ENCODE data around the gene ATXN7L1.

The ATXN7L1 gene

DNA sequence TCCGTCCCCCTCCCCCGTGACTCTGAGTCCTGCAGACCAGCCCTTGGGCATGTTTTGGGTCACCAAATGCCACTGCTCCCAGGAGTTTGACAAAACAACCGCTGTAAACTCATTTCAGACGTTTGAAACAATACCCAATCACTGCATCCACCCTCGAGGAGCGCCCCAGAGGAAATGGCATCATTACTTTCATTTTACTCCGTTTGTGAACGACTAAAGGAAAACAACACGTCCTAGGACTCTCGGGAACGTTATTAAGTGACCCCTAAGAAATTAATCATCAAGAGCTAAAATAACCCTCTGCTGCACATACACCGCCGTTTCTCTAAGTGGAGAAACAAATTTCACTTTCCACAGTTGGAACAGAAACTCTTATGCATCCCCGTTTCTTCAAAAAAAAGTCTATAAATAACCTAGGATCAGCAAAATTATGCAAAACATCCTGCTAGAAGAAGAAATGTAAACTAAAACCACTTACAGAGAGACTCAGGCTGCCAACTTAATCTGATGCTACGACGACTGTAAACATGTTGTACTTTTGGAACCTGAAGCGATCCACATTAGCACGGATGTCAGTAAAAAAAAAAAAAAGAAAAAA lies 185.2 kb downstream of the ATXN7L1 start:
- Histone ChIP-seq H3K27me3 (no peaks in the 10 kb centered on the region), H3K9me3 (no peaks in the 10 kb centered on the region), H3K36me3 (no peaks in the 10 kb centered on the region), H3K4me1 (ENCODE audit: control insufficient read depth in 1 of 2, insufficient read depth in 1 of 2, low read depth in 1 of 2, low read length in 1 of 2) (peaks cover 11 to 17% of the 10 kb centered on the region in 2 experiments), H3K27ac (peak overlapping the region; percentile 73), H3K4me3 (ENCODE audit: low read depth in 1 of 2, low read length in 1 of 2) (peak overlapping the region; percentile 58 to 86)
- TF ChIP-seq, protein P1, sequence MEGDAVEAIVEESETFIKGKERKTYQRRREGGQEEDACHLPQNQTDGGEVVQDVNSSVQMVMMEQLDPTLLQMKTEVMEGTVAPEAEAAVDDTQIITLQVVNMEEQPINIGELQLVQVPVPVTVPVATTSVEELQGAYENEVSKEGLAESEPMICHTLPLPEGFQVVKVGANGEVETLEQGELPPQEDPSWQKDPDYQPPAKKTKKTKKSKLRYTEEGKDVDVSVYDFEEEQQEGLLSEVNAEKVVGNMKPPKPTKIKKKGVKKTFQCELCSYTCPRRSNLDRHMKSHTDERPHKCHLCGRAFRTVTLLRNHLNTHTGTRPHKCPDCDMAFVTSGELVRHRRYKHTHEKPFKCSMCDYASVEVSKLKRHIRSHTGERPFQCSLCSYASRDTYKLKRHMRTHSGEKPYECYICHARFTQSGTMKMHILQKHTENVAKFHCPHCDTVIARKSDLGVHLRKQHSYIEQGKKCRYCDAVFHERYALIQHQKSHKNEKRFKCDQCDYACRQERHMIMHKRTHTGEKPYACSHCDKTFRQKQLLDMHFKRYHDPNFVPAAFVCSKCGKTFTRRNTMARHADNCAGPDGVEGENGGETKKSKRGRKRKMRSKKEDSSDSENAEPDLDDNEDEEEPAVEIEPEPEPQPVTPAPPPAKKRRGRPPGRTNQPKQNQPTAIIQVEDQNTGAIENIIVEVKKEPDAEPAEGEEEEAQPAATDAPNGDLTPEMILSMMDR (IDR thresholded peaks at IDR 0.05): no peak

DNA sequence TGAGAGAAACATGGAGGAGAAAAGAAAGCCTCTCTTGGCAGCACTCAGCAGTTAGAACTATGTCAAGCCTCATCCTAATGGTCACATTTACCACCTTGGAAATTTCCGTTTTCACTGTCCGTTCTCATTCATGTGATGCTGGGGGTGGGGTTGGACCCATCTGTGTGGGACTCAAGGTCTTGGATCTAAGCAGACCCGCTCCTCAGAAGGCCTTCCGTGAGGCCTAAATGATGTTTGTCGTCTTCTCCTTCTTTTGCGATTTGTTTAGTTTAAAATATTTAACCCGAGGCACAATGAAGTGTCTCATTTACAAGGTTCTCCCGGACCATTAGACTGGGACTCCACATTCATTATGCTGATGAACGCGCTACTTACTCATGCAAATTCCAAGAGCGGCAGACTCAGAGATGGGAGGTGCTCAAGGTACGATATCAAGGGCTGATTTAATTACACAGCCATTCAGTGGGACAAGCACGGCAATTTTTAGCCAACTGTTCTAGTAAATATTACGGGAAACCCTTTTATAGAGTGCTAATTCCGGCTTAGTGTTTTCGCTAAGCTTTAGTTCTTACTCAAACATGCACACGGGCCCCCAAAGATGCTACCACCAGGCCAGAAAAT lies 186.0 kb downstream of the ATXN7L1 start:
- peak overlapping the region; percentile 58 to 86 for H3K4me3 ChIP-seq (ENCODE audit: low read depth in 1 of 2, low read length in 1 of 2)
- H3K27ac ChIP-seq: peak overlapping the region; percentile 73
- H3K36me3 ChIP-seq: no peaks in the 10 kb centered on the region
- TF ChIP-seq, protein P1 (IDR thresholded peaks at IDR 0.05): no peak
- no peaks in the 10 kb centered on the region for H3K9me3 ChIP-seq
- H3K27me3 ChIP-seq: no peaks in the 10 kb centered on the region
- H3K4me1 ChIP-seq (ENCODE audit: control insufficient read depth in 1 of 2, insufficient read depth in 1 of 2, low read depth in 1 of 2, low read length in 1 of 2): peaks cover 11 to 17% of the 10 kb centered on the region in 2 experiments

DNA sequence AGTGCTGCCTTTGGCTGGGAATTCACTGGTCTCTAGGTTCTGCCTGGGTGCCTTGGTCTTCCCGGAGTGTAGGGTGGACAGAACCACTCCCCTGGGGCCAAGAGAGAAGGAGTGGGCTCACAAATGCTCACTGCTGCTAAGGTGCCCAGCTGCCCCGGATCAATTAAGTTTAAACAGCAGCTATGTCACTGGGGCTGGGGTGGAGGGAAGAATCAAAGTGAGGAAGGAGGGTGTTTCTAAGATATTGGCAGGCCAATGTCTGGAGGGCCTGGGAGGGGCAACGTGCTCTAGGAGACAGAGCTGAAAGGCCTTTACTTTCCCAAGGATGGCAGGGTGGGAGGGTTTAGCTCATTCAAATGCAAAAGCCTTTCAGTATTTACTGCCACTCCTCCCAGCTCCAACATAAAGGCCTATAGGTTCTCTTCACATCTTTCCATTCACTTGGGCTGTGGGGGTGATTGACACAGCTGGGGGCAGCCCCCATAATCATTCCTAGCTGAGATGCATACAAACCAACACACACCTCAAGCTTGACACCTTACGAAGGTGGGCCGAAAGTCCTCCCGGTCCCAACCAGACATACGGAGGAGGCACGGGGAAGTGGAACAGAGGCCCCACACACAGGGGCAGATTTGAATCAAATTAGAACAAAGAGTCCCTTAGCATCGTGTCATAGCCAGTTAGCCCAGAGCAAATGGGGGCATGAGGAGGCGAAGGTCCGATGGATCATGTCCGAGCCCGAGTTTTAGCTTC lies 187.2 kb downstream of the ATXN7L1 start:
- no peaks in the 10 kb centered on the region for H3K27me3 ChIP-seq
- no peak overlapping the region for H3K4me3 ChIP-seq (ENCODE audit: low read depth in 1 of 2, low read length in 1 of 2)
- TF ChIP-seq, protein P1 (IDR thresholded peaks at IDR 0.05): no peak
- no peaks in the 10 kb centered on the region for H3K9me3 ChIP-seq
- peaks cover 11 to 17% of the 10 kb centered on the region in 2 experiments for H3K4me1 ChIP-seq (ENCODE audit: control insufficient read depth in 1 of 2, insufficient read depth in 1 of 2, low read depth in 1 of 2, low read length in 1 of 2)
- no peak overlapping the region for H3K27ac ChIP-seq
- no peaks in the 10 kb centered on the region for H3K36me3 ChIP-seq

DNA sequence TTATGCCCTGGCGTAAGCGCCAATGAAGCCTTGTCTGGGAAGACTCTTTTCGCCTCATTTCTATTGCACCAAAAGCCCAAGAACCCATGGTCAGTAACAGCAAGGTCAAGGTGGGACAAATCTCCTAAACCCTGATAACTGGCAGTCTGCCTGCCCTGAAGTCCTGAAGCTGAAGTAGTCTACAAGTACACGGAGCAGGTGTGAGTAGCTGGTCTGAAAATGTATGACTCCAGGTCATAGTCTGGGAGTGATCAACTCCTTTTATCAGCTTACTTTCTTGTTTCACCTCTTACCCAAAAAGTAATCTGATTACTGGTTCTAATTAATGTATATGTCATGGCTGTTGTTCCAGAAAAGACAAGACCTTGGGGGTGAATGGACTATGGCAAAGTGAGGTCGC lies 187.8 kb downstream of the ATXN7L1 start:
- H3K4me3 ChIP-seq (ENCODE audit: low read depth in 1 of 2, low read length in 1 of 2): no peak overlapping the region

DNA sequence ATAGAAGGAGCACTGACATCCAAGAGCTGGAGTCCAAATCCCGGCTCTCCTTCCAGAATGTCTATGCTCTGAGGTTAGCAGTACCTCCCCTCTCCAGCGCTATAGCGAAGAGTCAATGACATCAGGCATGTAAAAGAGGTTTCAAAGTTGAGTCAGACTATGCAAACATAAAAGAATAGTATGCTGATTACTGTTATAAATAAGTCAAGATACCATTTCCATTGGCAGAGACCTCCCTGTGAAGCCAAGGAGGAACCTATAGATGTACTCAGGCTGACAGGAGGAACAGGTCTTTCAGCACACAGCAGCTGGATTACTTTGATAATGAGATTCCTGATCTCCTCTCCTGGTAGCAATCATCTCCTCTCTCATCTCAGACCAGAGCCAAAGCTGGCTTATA lies 191.2 kb downstream of the ATXN7L1 start:
- no peaks in the 10 kb centered on the region for H3K4me1 ChIP-seq (ENCODE audit: control insufficient read depth in 1 of 2, insufficient read depth in 1 of 2, low read depth in 1 of 2, low read length in 1 of 2)
- H3K27me3 ChIP-seq: no peaks in the 10 kb centered on the region
- no peaks in the 10 kb centered on the region for H3K9me3 ChIP-seq
- no peaks in the 10 kb centered on the region for H3K36me3 ChIP-seq
- TF ChIP-seq, protein P1 (IDR thresholded peaks at IDR 0.05): no peak
- H3K4me3 ChIP-seq (ENCODE audit: low read depth in 1 of 2, low read length in 1 of 2): no peak overlapping the region
- no peak overlapping the region for H3K27ac ChIP-seq

More for the DNA sequence above, 187.8 kb downstream of the ATXN7L1 start:
- Histone ChIP-seq H3K9me3 (no peaks in the 10 kb centered on the region), H3K4me1 (ENCODE audit: control insufficient read depth in 1 of 2, insufficient read depth in 1 of 2, low read depth in 1 of 2, low read length in 1 of 2) (peaks cover 11 to 17% of the 10 kb centered on the region in 2 experiments), H3K36me3 (no peaks in the 10 kb centered on the region), H3K27me3 (no peaks in the 10 kb centered on the region), H3K27ac (no peak overlapping the region)
- TF ChIP-seq, protein P1 (IDR thresholded peaks at IDR 0.05): no peak
